Skeletal muscle tissue (tissue), 4 donors: ENCODE data around the gene ZMYND19. TPM values are rescaled to one million over a fixed set of nuclear protein-coding genes. Genes with fewer than 3 reads are reported as not detected.
A peak's percentile ranks its signal among the peaks of the same experiment; 100 is the strongest.

ENCODE experiments used
- H3K27ac ChIP-seq: one replicate; pipeline ENCODE4 v1.7.0; 2013; ENCODE audit warnings: mild to moderate bottlenecking, low read depth, low read length, inconsistent platforms
- H3K27me3 ChIP-seq, 3 donors: one replicate each; pipeline ENCODE4 v1.7.0; 2013; ENCODE audit warnings: low read length in 3 of 3; ENCODE audit not compliant: control insufficient read depth in 3 of 3, insufficient read depth in 3 of 3
- H3K36me3 ChIP-seq, 3 donors: one replicate each; pipeline ENCODE4 v1.7.0; 2013; ENCODE audit warnings: low read length in 3 of 3; ENCODE audit not compliant: control insufficient read depth in 3 of 3, insufficient read depth in 3 of 3
- H3K4me1 ChIP-seq, 3 donors: one replicate each; pipeline ENCODE4 v1.7.0; 2013; ENCODE audit warnings: low read length in 3 of 3, mild to moderate bottlenecking in 3 of 3; ENCODE audit not compliant: control insufficient read depth in 3 of 3, insufficient read depth in 3 of 3
- H3K4me3 ChIP-seq, 3 donors: one replicate each; pipeline ENCODE4 v1.7.0; 2013; ENCODE audit warnings: low read length in 3 of 3
- H3K9ac ChIP-seq, 3 donors: one replicate each; pipeline ENCODE4 v1.7.0; 2013; ENCODE audit warnings: low read length in 3 of 3, mild to moderate bottlenecking in 3 of 3, moderate library complexity in 2 of 3, low read depth in 1 of 3
- H3K9me3 ChIP-seq, 3 donors: one replicate each; pipeline ENCODE4 v1.7.0; 2013; ENCODE audit warnings: low read length in 3 of 3; ENCODE audit not compliant: control insufficient read depth in 3 of 3
- total RNA-seq: library from RNA; depleted of rRNA; stranded (reverse); fragments of >200 nt; gene quantifications from one replicate; pipeline ENCODE4 v1.2.3, GENCODE V29; 2014
- donor health status: Osteomylitis.

ZMYND19 gene
- total RNA-seq, 1 donor from 2014 or later, result 13.0 TPM

DNA sequence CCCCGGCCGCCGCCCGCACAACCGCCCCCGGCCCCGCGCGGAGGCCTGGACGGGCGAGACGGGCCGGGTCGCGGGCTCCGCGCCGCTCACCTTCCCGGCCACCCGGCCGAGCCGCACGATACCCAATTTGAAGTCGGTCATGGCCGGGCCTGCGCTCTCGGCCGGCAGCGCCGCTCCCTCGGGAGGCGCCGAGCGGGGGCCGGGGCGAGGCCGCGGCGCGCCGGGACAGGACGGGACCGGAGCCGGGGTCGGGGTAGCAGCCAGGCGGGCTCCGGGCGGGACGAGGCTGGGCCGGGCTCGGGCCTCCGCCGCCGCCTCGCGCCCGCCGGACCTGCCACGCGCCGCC is 216 bp downstream of the ZMYND19 start:
- no peak overlapping the region for H3K9ac ChIP-seq
- peaks cover 12 to 23% (median 17%) of the 10 kb centered on the region in 3 donors for H3K4me1 ChIP-seq
- H3K36me3 ChIP-seq, result peaks cover 26 to 27% (median 26%) of the 10 kb centered on the region in 3 donors
- no peaks in the 10 kb centered on the region for H3K9me3 ChIP-seq
- H3K27ac ChIP-seq, result no peak overlapping the region
- H3K4me3 ChIP-seq, result peak overlapping the region in 2 of 3 donors; percentile 43 to 45
- no peaks in the 10 kb centered on the region for H3K27me3 ChIP-seq

DNA sequence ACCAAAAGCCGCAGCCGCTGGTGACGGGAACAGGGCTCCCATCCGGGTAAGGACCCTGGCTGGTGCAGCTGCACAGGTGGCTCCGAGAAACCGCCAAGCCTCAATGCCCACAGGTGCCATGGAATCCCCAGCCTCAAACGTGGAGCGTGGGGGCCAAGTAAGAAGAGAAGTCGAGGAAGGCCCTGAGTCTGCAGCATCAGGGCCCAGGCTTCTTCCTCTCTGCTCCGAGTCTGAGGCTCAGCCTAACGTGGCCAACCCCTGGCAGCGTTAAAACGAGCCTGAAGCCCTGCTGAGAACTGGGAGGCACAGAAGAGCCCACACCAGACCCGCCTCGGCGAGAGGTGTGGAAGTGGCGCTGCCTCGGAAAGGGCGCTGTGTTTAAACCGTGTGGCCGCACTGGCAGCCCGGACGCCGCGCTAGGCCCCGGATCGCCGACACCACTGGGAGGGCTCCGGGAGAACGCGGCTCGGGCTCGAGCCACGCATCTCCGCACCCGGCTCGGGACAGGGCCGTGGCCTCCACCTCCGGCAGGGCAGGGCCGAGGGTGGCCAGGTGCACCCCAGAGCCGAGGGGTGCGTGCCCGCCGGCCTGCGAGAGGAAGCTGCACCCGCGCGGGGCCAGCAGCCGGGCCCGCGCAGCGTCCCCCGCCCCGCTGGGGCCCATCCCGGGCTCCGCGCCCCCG is 730 bp downstream of the ZMYND19 start:
- no peak overlapping the region for H3K27ac ChIP-seq
- H3K4me1 ChIP-seq, result peaks cover 12 to 23% (median 17%) of the 10 kb centered on the region in 3 donors
- H3K9me3 ChIP-seq, result no peaks in the 10 kb centered on the region
- H3K4me3 ChIP-seq, result peak overlapping the region; percentile 64 to 73 (median 67)
- no peaks in the 10 kb centered on the region for H3K27me3 ChIP-seq
- H3K9ac ChIP-seq, result peak overlapping the region; percentile 59 to 82 (median 74)
- H3K36me3 ChIP-seq, result peaks cover 27 to 29% (median 28%) of the 10 kb centered on the region in 3 donors

DNA sequence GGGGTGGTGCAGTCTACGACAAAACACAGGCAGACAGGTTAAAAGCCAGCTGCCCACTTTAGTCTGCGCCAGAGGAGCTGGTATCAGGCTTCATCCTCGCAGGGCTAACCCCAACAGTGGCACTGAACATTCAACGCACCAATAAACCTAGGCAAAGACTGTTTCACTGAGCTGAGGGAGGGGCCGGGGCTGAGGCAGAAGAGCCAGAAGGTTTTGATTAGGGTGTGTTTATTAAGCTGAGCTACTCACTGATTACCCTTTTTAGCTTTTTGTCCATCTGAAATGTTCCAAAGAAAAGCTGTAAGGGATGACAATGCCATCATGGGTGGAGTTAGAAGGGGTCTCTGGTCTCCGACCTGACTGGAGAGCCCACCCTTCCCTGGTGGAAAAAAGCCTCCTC is 1.4 kb downstream of the ZMYND19 start:
- Histone ChIP-seq H3K27ac (no peak overlapping the region), H3K9ac (peak overlapping the region in 1 of 3 donors; percentile 82), H3K36me3 (peaks cover 34 to 36% (median 34%) of the 10 kb centered on the region in 3 donors), H3K27me3 (no peaks in the 10 kb centered on the region), H3K9me3 (no peaks in the 10 kb centered on the region), H3K4me1 (peaks cover 12 to 24% (median 17%) of the 10 kb centered on the region in 3 donors), H3K4me3 (no peak overlapping the region)

DNA sequence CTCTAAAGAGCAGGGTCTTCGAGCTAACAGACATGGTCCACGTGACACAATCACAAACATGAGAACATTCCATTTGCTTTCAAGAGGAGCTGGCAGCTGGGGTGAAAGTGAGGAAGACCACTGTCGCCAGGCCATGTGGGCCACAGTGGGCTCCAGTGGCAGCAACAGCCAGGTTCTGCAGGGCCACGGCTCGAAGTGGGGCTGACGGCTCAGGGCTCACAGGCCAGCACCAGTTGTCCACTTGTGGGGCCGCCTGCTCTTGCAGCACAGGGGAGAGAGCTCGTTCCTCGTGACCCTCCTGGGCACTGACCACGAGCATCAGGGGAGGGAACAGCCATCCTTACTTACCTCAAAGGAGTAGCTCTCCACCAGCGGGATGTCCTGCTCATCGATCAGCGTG is 2.0 kb downstream of the ZMYND19 start:
- Histone ChIP-seq H3K27ac (no peak overlapping the region), H3K36me3 (peaks cover 36 to 38% (median 37%) of the 10 kb centered on the region in 3 donors), H3K27me3 (no peaks in the 10 kb centered on the region), H3K4me1 (peaks cover 12 to 27% (median 17%) of the 10 kb centered on the region in 3 donors), H3K9ac (no peak overlapping the region), H3K9me3 (no peaks in the 10 kb centered on the region), H3K4me3 (no peak overlapping the region)

DNA sequence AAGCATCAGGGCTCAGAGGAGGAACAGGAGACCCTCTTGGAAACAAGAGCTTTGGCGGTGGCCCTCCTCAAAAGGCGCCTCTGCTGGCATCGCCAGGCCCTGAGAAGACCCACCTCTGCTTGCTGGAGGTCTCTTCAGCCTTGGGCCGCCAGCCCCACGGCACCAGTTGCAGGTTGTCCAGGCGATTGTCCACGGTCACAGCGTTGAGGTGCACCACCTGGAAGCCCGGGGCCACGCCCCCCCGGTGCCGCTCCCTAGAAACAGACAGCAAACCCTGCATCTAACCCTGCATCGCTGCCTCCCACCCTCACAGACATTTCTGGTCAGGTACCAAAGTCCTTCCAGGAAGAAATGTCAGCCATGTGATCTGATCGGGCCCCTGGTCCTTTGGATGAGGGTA is 3.5 kb downstream of the ZMYND19 start:
- Histone ChIP-seq H3K27ac (no peak overlapping the region), H3K9me3 (no peaks in the 10 kb centered on the region), H3K27me3 (no peaks in the 10 kb centered on the region), H3K4me3 (no peak overlapping the region), H3K4me1 (peaks cover 17 to 38% (median 24%) of the 10 kb centered on the region in 3 donors), H3K36me3 (peaks cover 48 to 51% (median 49%) of the 10 kb centered on the region in 3 donors), H3K9ac (no peak overlapping the region)

DNA sequence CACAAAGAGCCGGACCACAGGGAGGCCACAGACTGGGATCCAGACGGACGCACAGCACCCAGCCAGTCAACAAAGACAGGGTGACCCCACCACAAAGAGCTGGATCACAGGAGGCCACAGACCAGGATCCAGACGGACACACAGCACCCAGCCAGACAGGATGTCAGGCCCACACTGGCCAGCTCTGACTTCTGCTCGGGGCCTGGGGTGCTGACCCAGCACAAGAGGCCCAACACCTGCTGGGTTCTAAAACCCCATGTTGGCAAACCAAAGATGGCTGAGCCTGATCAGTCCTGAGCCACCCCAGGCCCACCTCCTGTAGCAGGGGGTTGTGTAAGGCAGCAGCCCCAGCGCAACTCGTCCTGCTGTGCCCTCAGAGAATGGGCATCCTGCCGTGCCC is 6.4 kb downstream of the ZMYND19 start:
- no peak overlapping the region for H3K4me3 ChIP-seq
- no peaks in the 10 kb centered on the region for H3K27me3 ChIP-seq
- peaks cover 54 to 56% (median 56%) of the 10 kb centered on the region in 3 donors for H3K36me3 ChIP-seq
- no peak overlapping the region for H3K27ac ChIP-seq
- H3K9ac ChIP-seq, result peak overlapping the region in 1 of 3 donors; percentile 25
- no peaks in the 10 kb centered on the region for H3K9me3 ChIP-seq
- peaks cover 22 to 46% (median 26%) of the 10 kb centered on the region in 3 donors for H3K4me1 ChIP-seq

DNA sequence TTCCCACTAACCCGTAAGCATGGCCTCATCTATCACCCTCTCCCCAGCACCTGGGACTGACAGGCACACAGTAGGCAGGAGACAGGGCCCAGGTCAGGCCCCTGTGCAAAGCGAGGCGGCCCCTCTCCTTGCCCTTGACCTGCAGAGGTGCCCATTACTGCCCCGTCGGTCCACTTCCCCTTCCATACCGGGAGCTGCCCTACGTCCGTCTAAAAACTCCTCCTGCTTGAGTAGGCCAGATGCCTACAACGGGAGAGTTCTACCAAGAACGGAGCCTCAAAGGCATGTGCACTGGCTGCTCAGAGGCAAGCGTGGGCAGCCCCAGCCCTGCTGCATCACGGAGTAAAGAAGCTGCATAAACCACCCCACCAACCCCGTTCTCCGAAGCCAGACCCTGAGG is 7.0 kb downstream of the ZMYND19 start:
- H3K36me3 ChIP-seq, result peaks cover 53 to 56% (median 54%) of the 10 kb centered on the region in 3 donors

DNA sequence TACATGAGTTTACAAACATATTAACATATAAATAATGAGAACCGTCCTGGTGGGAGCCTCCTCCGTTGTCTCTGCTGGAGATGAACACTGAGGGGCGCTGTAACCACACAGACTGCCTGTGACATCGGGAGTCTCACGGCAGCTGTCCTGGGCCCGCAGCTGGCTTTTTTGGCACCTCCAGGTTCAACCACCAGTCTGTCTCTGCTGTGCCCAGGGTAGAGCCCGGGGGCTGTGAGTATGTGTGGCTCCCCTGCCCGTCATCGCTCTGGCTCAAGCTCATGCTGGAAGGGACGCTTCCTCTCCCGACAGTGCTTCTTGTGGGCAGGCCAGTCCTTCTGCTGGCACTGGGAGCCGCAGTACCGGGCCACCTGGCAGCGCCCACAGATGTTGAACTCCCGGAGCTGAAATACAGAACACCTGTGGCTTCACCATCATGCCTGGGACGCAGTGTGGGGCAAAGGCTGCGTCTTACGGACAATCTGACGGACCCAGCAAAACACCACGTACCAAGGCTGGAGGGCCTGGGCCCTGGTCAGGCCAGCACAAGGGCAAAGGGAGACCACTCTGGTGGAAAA is 7.9 kb downstream of the ZMYND19 start:
- peak overlapping the region in 2 of 3 donors; percentile 32 to 54 for H3K9ac ChIP-seq
- H3K9me3 ChIP-seq, result no peaks in the 10 kb centered on the region
- no peak overlapping the region for H3K4me3 ChIP-seq
- peaks cover 45 to 46% (median 45%) of the 10 kb centered on the region in 3 donors for H3K36me3 ChIP-seq
- H3K27me3 ChIP-seq, result no peaks in the 10 kb centered on the region
- H3K4me1 ChIP-seq, result peaks cover 25 to 43% (median 33%) of the 10 kb centered on the region in 3 donors
- no peak overlapping the region for H3K27ac ChIP-seq

More for the DNA sequence above, 7.0 kb downstream of the ZMYND19 start:
- Histone ChIP-seq H3K4me3 (no peak overlapping the region), H3K9ac (no peak overlapping the region), H3K9me3 (no peaks in the 10 kb centered on the region), H3K27ac (no peak overlapping the region), H3K27me3 (no peaks in the 10 kb centered on the region), H3K4me1 (peaks cover 18 to 40% (median 26%) of the 10 kb centered on the region in 3 donors)

DNA sequence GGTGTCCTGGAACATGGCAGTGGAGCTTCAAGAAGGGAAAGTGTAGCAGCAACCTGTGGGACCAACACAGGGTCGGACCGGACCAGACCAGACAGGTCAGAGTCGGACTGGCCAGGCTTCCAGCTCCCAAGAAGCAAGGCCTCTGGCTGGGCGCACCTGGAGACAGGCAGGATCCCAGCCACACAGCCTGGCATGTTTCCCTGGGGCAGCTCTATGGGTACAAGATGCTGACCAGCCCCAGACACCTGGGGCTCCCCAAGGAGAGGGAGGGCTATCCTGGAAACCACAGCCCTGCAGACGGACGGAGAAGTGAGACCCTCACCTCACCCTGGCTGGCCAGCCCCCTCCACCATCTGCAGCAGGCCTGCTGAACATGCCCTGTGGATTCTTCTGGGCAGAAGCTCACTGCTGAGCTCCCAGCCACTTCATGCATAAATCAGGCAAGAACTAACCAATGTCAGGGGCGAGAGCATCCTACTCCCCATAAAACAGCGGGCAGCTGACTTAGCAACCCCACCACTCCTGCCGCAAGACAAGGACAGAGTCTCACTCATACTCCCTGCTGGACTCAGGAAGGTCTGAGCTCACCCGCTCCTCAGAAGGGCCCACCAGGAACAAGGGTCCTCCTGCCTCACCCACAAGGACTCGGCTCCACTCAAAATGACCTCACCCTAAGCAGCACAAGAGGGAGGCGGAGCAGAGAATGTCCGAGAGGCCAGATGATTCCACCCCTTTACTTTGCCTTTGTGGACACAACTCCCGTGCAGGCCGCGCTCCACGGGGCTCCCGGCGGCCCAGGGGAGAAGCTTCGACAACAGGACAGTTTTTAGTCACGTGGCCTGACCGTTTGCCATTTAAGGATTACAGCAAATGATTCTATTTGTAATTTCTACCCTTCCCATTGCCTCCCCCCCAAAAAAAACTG is 8.7 kb downstream of the ZMYND19 start:
- H3K9me3 ChIP-seq, result no peaks in the 10 kb centered on the region
- peaks cover 37 to 41% (median 39%) of the 10 kb centered on the region in 3 donors for H3K36me3 ChIP-seq
- H3K27ac ChIP-seq, result no peak overlapping the region

More for the DNA sequence above, 8.7 kb downstream of the ZMYND19 start:
- Histone ChIP-seq H3K9ac (peak overlapping the region in 1 of 3 donors; percentile 54), H3K4me1 (peaks cover 28 to 51% (median 36%) of the 10 kb centered on the region in 3 donors), H3K4me3 (no peak overlapping the region), H3K27me3 (no peaks in the 10 kb centered on the region)
